Measurements from ENCODE around the gene PLCD3. TPM values are rescaled to one million over a fixed set of nuclear protein-coding genes. Genes with fewer than 3 reads are reported as not detected.
A peak's percentile ranks its signal among the peaks of the same experiment; 100 is the strongest.

The PLCD3 gene
- total RNA-seq, 2 donors from 2014 or later: 34.8 to 42.9 TPM

DNA sequence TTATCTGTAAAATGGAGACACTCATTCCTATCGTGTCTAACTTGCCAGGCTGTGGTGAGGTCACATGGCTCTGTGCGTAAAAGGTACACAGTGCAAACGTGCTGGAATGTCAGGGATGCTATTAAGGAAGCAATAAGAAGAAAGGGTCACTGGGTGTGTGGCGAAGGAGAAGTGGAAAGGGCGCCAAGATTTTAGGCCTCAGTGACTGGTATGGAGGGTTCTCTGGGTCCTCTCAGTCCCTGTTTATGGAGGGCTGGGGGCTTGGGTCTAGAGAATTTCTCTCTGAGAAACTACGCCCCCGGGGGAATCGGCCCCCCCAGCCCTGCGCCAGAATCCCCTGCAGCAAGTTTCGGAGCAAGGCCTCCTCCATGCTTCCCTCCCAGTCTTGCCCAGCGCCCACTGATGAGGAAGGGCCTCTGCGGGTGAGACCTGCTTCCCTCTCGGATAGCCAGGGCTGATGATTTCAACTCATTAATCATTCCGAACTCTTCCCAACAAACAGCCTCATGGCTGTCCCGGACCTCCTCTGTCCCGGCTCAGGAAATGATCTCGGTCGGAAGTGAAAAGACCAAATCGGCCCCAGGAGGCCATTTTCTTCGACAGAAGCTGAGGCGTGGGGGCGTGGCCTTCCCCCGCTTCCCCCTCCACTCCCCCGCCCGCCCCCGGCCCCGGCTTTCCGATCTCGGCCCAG lies 14.7 kb upstream of the PLCD3 start:
- H3K9me3 Mint-ChIP-seq: no peaks in the 10 kb centered on the region
- no peaks in the 10 kb centered on the region for H3K27me3 ChIP-seq (ENCODE audit: control insufficient read depth, insufficient read depth, low read length, poor library complexity, severe bottlenecking)
- H3K9me3 ChIP-seq (ENCODE audit: control insufficient read depth, low read length): no peaks in the 10 kb centered on the region
- 25 to 47% methylated on average over 12 to 27 of the region's 29 CpGs for WGBS, 2 experiments (ENCODE audit: insufficient coverage in 1 of 2, insufficient read length in 1 of 2)
- peak overlapping the region; percentile 96 for H3K4me3 Mint-ChIP-seq
- peak overlapping the region; percentile 98 for H3K9ac ChIP-seq (ENCODE audit: extremely low read depth, low read length, poor library complexity, severe bottlenecking)
- no peak for DNase-seq
- peak overlapping the region; percentile 98 for H3K4me3 ChIP-seq (ENCODE audit: low read length)
- H3K36me3 ChIP-seq (ENCODE audit: control insufficient read depth, insufficient read depth, low read length): no peaks in the 10 kb centered on the region
- H3K27ac ChIP-seq (ENCODE audit: low read depth, low read length): peak overlapping the region; percentile 98
- H3K27ac Mint-ChIP-seq: peak overlapping the region; percentile 100
- H3K36me3 Mint-ChIP-seq (ENCODE audit: low read depth): no peaks in the 10 kb centered on the region
- TF ChIP-seq, protein P1, sequence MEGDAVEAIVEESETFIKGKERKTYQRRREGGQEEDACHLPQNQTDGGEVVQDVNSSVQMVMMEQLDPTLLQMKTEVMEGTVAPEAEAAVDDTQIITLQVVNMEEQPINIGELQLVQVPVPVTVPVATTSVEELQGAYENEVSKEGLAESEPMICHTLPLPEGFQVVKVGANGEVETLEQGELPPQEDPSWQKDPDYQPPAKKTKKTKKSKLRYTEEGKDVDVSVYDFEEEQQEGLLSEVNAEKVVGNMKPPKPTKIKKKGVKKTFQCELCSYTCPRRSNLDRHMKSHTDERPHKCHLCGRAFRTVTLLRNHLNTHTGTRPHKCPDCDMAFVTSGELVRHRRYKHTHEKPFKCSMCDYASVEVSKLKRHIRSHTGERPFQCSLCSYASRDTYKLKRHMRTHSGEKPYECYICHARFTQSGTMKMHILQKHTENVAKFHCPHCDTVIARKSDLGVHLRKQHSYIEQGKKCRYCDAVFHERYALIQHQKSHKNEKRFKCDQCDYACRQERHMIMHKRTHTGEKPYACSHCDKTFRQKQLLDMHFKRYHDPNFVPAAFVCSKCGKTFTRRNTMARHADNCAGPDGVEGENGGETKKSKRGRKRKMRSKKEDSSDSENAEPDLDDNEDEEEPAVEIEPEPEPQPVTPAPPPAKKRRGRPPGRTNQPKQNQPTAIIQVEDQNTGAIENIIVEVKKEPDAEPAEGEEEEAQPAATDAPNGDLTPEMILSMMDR (conservative IDR thresholded peaks at IDR 0.05): no peak
- peaks cover 39% of the 10 kb centered on the region for H3K4me1 Mint-ChIP-seq
- no peaks in the 10 kb centered on the region for H3K27me3 Mint-ChIP-seq (ENCODE audit: insufficient read depth)
- peaks cover 19% of the 10 kb centered on the region for H3K4me1 ChIP-seq (ENCODE audit: control insufficient read depth, insufficient read depth, low read length)

DNA sequence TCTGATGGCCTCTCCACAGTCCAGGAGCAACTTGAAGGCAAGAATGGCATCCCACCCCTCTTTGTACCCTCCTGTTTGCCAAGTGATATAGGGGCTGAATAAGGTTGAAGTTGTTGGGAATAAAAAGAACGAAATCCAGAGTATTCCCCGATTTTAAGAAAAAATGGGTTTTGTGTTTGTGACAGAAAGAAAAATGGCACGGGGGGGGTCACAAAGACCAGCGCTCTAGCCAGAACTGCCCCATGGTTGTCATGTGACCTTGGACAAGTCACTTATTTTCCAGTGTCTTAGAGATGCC lies 14.2 kb upstream of the PLCD3 start:
- DNase-seq: no peak
- H3K4me1 Mint-ChIP-seq: peaks cover 39% of the 10 kb centered on the region
- Histone ChIP-seq H3K4me3 (ENCODE audit: low read length) (peak overlapping the region; percentile 98), H3K36me3 (ENCODE audit: control insufficient read depth, insufficient read depth, low read length) (no peaks in the 10 kb centered on the region), H3K27ac (ENCODE audit: low read depth, low read length) (peak overlapping the region; percentile 98), H3K9ac (ENCODE audit: extremely low read depth, low read length, poor library complexity, severe bottlenecking) (no peak overlapping the region), H3K27me3 (ENCODE audit: control insufficient read depth, insufficient read depth, low read length, poor library complexity, severe bottlenecking) (no peaks in the 10 kb centered on the region), H3K4me1 (ENCODE audit: control insufficient read depth, insufficient read depth, low read length) (peaks cover 17% of the 10 kb centered on the region), H3K9me3 (ENCODE audit: control insufficient read depth, low read length) (no peaks in the 10 kb centered on the region)
- H3K4me3 Mint-ChIP-seq: peak overlapping the region; percentile 96
- H3K9me3 Mint-ChIP-seq: no peaks in the 10 kb centered on the region
- H3K27ac Mint-ChIP-seq: peak overlapping the region; percentile 100
- no peaks in the 10 kb centered on the region for H3K36me3 Mint-ChIP-seq (ENCODE audit: low read depth)
- H3K27me3 Mint-ChIP-seq (ENCODE audit: insufficient read depth): no peaks in the 10 kb centered on the region
- TF ChIP-seq, protein P1 (conservative IDR thresholded peaks at IDR 0.05): no peak
- 97 to 100% methylated on average over 2 to 4 of the region's 4 CpGs for WGBS, 2 experiments (ENCODE audit: insufficient coverage in 1 of 2, insufficient read length in 1 of 2)

DNA sequence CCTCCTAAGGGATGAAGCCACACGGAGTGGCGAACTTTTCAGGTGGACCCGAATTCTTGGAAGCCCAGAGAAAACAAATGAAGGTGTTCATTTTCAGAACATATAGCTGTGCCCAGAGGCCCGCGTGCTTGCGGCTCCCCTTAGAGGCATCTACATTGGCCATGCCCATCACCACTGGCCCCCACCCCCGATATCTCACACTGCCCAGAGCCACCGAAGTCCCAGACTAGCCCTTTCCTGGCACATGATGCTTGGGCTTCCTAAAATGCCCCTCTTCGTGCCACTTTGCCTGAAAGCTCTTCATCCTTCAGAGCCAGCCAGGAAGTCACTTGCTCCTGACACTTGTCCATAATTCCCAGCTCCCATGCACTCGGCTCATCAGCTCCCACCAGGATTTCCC lies 13.9 kb upstream of the PLCD3 start:
- peak overlapping the region; percentile 96 for H3K4me3 Mint-ChIP-seq
- no peaks in the 10 kb centered on the region for H3K27me3 Mint-ChIP-seq (ENCODE audit: insufficient read depth)
- DNase-seq: peak; percentile 51
- Histone ChIP-seq H3K4me1 (ENCODE audit: control insufficient read depth, insufficient read depth, low read length) (peaks cover 14% of the 10 kb centered on the region), H3K27ac (ENCODE audit: low read depth, low read length) (no peak overlapping the region), H3K9ac (ENCODE audit: extremely low read depth, low read length, poor library complexity, severe bottlenecking) (no peak overlapping the region), H3K4me3 (ENCODE audit: low read length) (no peak overlapping the region), H3K27me3 (ENCODE audit: control insufficient read depth, insufficient read depth, low read length, poor library complexity, severe bottlenecking) (no peaks in the 10 kb centered on the region), H3K9me3 (ENCODE audit: control insufficient read depth, low read length) (no peaks in the 10 kb centered on the region), H3K36me3 (ENCODE audit: control insufficient read depth, insufficient read depth, low read length) (no peaks in the 10 kb centered on the region)
- peaks cover under 1% of the 10 kb centered on the region for H3K36me3 Mint-ChIP-seq (ENCODE audit: low read depth)
- H3K27ac Mint-ChIP-seq: peak overlapping the region; percentile 17
- H3K9me3 Mint-ChIP-seq: no peaks in the 10 kb centered on the region
- 93 to 95% methylated on average over 6 to 10 of the region's 10 CpGs for WGBS, 2 experiments (ENCODE audit: insufficient coverage in 1 of 2, insufficient read length in 1 of 2)
- TF ChIP-seq, protein P1 (conservative IDR thresholded peaks at IDR 0.05): no peak
- peaks cover 35% of the 10 kb centered on the region for H3K4me1 Mint-ChIP-seq

All from endodermal cell (in vitro differentiated cells).